Stomach (tissue), 4 donors: ENCODE results near the gene TRIM42.

ENCODE experiments used
- CTCF ChIP-seq, 7 experiments: fragments of 450-650 bp in 4 of 7; fragments of 200-600 bp in 3 of 7; sonication (generic) in 3 of 7; IDR thresholded peaks; one replicate each; pipeline ENCODE4 v1.5.1; 2016 to 2019; ENCODE audit warnings: antibody characterized with exemption in 7 of 7, control low read depth in 2 of 7, mild to moderate bottlenecking in 1 of 7
- POLR2AphosphoS5 ChIP-seq, 3 donors: sonication (generic); formaldehyde crosslinking; IDR thresholded peaks; one replicate each; pipeline ENCODE4 v1.6.1; 2016; ENCODE audit warnings: antibody characterized with exemption in 3 of 3

GRCh38 chr3:140711390-140712035 lies 33.6 kb downstream of the TRIM42 start:
- TF ChIP-seq POLR2AphosphoS5 (IDR thresholded peaks at IDR 0.05) (no peak), CTCF (IDR thresholded peaks at IDR 0.05) (no peak)
